Activated CD8-positive, alpha-beta memory T cell treated with anti-CD3 and anti-CD28 coated beads for 4 hours (primary cell): Measurements from ENCODE around the gene RPS3.

Experiments
- DNase-seq, 2 donors: peaks; one replicate each; pipeline ENCODE4 v3.0.0-alpha.2; 2020; ENCODE audit warnings: low read depth in 2 of 2

The RPS3 gene

GRCh38 chr11:75420224-75421034 lies 21.1 kb downstream of the RPS3 start:
- no peak for DNase-seq

DNA sequence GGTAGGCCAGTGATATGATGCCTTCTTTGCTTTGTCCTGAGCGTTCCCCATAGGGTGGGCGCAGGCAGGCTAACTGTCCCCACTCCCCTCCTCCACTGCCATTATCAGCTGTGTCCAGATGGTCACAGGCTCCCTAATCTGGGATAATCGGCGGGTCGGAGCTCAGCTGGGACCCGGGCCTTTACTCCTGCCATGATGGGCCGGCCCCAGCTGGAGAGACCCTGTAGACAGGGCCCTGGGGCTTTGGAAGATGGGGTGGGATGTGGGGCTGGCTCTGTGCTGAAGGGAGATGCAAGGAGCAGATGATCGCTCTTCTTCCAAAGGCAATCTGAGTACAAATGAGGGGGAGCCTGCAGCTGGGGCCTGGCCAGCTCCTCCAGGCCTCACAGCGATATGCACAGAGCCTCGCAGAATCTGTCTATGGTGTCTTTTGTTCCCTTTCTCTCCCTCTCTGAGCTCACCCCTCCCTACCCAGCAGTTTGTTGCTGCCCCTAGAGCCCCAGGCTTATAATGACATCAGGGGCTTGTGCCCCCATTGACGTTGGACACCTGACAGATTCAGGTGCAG lies 21.8 kb downstream of the RPS3 start:
- no peak for DNase-seq

DNA sequence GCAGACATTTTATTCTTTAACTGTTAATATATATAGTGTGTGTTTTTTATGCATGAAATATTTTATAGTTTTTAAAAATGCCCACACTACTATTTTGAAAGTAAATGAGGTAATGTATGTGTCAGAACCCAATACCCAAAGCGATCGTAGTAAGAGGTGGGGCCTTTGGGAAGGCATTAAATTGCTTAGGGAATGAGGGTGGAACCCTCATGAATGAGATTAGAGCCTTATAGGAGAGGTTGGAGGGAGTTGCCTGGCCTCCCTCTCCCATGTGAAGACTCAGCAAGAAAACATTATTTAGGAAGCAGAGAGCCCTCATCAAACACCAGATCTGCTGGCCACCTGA lies 22.6 kb downstream of the RPS3 start:
- no peak for DNase-seq

DNA sequence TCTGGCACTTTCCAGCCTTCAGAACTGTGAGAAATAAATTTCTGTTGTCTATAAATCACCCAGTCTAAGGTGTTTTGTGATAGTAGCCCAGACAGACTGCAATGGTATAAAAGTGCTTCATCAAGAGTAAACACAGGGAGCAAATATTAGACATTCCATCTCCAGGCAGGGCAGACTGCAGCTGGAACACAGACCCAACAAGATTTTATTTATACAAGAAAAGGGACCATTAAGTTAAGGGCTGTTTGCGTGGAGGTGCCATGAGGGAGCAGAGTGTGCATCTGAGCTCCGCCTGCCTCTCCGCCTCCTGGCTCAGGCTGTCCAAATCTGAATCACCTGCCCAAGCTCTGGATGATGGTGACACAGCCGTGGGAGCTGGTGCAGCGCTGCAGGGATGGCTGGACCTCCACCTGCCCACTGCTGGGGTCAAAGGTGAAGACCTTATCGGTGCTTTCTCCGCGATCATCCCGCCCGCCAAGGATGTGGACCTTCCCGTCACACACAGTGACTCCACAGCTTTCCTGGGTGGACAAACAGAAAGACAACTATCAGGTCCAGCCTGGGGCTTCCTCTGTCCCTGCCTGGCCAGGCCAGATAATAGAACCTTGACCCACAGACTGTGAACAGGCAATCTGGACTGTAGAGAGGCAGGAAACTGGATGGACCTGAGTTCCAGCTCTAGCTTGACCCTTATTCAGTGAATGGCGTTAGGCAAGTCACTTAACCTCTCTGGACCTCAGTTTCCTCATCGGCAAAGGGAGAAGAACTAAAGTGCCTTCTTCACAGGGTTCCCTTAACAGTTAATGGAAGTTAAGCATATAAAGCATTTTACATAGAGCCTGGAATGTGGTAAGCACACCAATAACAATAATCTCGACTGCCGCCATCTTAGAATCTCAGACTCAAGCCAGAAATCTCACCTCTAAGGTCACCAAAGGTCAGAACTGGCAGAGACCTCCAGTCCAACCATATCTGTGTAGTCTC lies 23.2 kb downstream of the RPS3 start:
- no peak for DNase-seq

GRCh38 chr11:75423721-75424120 lies 24.4 kb downstream of the RPS3 start:
- DNase-seq: no peak

- no peak for DNase-seq
These were observed 25.1 kb downstream of the RPS3 start for GRCh38 chr11:75424396-75424795.

GRCh38 chr11:75425422-75425821 lies 26.1 kb downstream of the RPS3 start:
- no peak for DNase-seq

- DNase-seq: no peak
These were observed 27.4 kb downstream of the RPS3 start for GRCh38 chr11:75426720-75427086.

DNA sequence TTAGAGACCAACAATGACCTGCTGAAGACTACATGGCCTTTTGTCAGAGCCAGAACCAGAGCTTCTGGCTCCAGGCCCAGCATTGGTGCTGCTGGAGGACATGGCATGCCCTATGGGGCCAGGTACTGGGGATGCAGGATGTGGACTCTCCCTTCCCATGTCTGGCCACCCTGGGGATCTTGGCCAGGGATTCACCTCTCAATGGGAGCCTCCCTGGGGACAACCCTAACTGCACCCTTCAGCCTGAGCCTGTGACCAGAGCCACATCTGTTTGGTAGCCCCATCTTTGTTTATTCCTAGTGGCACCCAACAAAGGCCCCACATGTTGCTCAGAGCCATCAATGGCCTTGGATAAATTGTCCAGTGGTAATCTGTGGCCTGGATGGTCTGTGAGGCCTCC lies 27.9 kb downstream of the RPS3 start:
- no peak for DNase-seq

DNA sequence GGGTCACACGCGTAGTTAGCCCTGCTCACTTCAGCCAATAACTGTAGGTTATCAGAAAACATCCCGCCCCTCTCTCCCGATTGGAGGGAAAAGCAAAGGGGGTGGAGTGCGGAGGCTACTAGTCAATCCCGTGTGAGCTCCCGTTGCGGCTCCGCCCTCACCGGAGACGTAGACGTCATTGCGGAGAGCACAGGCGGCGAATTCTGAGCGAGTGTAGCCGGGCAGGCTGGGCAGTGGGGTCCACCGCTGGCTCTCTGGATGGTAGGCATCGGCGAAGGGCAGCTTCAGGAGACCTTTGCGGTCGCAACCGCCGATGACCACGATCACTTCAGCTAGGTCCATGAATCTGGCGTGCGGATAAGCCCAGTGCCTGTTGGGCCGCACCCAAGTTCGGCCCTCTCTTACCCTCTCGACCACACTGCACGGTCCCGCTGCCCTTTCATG lies 29.0 kb downstream of the RPS3 start:
- peak; percentile 12 to 59 for DNase-seq

DNA sequence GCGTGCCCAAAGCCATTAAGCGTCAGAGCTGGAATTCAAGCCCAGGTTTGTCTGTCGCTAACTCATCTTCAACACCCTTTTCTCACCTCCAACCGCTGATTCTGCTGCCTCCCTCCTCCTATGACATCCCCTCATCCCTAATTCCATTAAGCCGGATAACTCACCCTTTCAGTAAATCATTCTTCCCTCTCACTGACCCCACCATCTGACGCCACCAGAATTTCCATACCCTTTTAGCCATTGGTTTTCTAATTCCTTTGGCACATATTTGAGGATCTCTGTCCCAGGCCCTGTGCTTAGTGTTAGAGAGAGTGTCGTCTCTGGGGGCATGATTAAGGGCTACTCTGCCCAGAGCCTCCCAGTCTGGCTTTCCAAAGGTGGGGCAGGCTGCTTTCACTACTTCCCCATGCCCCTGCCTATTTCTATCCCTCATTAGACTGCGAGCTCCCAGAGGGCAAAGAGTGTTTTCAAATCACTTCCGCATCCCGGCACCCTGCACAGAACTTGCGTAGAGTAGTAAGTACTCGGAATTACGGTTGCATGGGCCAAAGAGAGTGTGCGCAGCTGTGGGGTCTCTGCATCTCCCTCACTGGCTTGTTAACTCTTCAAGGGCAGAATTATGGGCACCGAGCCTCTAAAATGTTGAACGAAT lies 29.8 kb downstream of the RPS3 start:
- DNase-seq: no peak

GRCh38 chr11:75429641-75429901 lies 30.3 kb downstream of the RPS3 start:
- no peak for DNase-seq

DNA sequence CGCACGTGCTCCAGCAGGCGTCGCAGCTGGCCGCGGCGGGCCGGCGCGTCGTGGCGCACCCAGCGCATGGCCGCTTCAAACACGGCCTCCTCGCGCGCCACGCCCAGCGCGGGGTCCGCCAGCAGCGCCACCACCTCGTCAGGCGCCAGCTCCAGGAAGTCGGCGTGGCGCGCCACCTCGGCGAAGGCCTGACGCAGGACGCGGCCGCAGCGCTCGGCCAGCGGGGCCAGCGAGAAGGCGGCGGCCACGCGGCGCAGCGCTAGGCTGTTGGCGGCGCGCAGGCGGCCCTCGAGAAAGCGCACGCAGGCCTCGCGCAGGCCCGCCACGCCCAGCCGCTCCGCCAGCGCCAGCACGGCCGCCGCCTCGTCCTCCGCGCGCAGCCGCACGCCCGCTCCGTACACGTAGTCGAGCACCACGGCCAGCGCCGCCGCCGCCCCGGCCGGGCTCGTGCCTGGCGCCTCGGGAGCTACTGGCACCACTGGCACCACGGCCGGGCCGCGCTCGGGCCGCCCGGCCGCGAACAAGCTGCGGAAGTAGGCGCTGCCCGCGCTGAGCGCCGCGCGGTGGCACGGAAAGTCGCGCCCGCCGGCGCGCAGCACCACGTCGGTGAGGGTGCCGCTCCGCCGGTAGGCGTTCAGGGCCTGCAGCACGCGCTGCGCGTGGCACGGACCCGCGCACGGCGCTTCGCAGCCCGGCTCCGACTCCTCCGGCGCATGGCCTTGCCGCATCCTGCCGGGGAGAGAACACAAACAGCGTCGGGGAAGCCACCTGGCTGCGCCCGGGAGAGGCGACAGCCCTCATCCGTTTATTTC lies 30.8 kb downstream of the RPS3 start:
- peak; percentile 16 to 18 for DNase-seq

GRCh38 chr11:75430714-75431532 lies 31.6 kb downstream of the RPS3 start:
- DNase-seq: no peak

DNA sequence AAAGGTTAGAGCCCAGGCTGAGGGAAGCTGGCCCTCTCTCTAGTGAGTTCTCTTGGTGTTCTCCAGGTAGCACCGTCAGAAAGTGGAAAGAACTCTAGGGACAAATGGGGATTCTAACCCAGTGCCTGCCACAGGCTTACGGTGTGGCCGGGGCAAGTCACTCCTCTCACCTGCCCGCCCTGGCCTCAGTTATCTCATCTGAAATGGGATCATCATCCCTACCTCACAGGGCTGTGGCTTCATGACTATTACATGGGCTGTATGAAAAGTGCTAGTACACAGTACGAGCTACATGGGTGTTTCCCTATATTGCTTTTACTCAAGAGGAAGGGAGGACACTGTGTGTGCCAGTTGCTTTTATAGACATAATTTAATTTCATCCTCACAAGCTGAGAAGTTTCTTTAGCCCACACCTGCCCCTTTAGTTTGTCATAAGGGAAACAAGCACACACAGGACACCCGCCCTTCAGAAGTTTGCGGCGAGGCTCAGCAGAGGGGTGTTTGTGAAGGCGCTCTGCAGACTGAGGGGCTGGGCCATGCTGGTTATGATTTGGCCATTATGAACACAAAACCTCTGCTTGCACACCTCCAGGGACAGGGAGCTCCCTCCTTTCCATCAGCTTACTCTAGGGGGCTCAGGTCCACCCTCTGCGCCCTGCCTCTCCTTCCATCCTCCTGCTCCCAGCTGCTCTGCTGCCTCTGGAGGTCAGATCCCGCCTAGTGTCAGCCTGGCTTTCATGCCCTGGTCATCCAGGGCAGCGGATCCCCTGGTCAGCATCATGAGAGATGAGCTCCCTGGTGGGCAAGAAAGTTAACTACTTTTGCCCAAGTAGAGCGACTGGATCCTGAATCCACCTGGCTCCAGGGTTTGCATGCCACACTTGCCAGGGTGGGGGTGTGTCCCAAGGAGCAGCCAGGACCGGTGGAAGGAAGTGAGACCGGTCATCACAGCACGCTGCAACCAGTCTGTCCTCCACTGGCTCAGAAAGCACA lies 32.5 kb downstream of the RPS3 start:
- DNase-seq: no peak

DNA sequence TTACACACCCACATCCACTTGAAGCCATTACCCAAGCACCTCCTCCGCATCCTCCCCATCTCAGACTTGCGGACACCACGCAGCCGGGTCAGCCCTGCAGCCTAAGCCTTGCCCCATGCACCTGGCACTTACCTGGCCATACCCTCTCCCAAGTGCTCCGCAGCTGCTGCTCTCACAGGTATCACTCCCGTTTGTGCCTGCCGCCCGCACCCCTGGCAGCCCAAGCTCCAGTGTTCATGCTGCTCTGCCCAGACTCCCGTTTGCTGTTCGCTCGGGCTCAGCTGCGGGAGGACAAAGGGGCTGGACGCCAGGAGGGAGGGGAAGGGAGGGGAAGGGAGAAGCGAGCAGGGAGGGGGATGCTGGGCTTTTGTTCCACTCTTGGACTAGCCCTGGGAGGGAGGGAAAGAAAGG lies 33.6 kb downstream of the RPS3 start, which contains the start of gene KLHL35:
TSS of gene KLHL35 (minus strand) at position 293 of the 411 bp plus-strand sequence. CDS start 2,574 bp downstream, outside the sequence.
- DNase-seq: no peak

- DNase-seq: no peak
These were observed 34.1 kb downstream of the RPS3 start for GRCh38 chr11:75433443-75433842.

DNA sequence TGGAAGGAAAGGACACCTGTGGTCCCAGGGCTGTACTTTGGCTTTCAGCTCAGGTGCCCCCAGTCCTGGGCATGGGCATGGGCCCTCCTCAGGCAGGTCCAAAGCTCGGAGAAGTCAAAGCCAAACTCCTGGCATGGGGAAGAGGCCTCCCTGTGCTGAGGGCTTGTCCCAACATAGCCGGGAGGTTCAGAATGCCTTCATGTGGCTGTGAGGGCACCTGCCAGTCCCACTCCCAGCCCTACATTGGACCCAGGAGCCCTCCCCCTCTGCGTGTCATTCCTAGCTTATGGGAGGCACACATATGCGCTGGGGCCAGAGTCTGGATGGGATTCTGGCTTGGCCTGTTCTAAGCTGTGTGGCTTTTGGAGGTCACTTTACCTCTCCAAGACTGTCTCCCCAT lies 34.7 kb downstream of the RPS3 start:
- DNase-seq: no peak
